ENCODE measurements around the gene APBB2.
"Not testable (repeated sequence)": the region's sequence is repeated elsewhere in the genome, so short reads cannot be mapped to it uniquely, and the experiment has no call there.

APBB2 gene

GRCh38 chr4:41006141-41006540, 208.2 kb downstream of the APBB2 start:
- DNase-seq = no peak

GRCh38 chr4:41002309-41002708, 212.0 kb downstream of the APBB2 start:
- no peak for DNase-seq

DNA sequence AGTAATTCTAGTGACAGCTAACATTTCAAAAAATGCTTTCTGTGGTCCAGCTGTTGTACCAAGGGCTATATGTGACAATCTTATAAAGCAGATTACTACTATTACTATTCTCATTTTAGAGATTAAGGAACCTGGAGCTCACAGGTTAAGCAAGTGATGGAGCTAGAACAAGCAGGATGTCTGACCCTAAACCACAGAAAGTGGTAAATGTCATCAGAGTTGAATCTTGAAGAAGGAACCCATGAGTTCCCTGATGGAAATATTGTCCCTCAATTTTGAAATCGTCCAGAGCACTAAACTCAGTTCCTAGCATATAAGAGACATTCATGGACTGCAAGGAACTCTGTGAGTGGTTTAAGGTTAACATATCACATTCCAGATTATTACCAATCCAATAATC, 214.0 kb downstream of the APBB2 start:
- no peak for DNase-seq

GRCh38 chr4:40998675-40999358, 215.5 kb downstream of the APBB2 start:
- no peak for DNase-seq

DNA sequence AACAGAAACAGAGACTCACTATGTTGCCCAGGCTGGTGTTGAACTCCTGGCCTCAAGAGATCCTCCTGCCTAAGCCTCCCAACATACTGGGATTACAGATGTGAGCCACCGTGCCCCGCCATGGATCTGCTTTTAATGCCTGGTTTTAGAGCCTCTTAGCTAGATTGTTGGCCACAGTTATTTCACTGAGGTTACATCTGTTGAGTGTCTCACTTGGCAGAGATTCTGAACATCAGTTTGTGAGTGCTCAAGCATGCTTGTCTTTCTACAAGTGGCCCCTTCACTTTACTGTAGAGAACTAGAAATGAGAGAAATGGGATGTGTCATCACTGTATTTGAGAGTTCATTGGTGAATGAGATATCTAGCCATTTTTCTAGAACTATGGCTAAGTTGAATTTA, 218.5 kb downstream of the APBB2 start:
- DNase-seq = no peak

- not testable (repeated sequence) for DNase-seq
These were observed 220.0 kb downstream of the APBB2 start for GRCh38 chr4:40994321-40994720.

GRCh38 chr4:40993296-40993693, 221.0 kb downstream of the APBB2 start:
- DNase-seq = not testable (repeated sequence)

GRCh38 chr4:40992472-40993295, 221.7 kb downstream of the APBB2 start:
- no peak for DNase-seq

GRCh38 chr4:40991908-40992307, 222.4 kb downstream of the APBB2 start:
- DNase-seq = no peak

DNA sequence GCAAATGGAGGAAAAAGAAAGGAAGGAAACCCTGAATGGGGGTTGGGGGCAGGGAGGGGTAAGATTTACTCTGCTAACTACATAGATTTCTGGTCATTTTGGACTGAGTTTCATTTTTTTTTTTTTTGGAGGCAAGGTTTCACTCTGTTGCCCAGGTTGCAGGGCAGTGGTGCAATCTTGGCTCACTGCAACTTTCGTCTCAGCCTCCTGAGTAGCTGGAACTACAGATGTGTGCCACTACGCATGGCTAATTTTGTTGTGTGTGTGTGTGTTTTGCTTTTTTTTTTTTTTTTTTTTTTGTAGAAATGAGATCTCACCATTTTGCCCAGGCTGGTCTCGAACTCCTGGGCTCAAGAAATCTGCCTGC, 223.5 kb downstream of the APBB2 start:
- DNase-seq = no peak

- no peak for DNase-seq
These were observed 224.0 kb downstream of the APBB2 start for GRCh38 chr4:40990236-40990898.

DNA sequence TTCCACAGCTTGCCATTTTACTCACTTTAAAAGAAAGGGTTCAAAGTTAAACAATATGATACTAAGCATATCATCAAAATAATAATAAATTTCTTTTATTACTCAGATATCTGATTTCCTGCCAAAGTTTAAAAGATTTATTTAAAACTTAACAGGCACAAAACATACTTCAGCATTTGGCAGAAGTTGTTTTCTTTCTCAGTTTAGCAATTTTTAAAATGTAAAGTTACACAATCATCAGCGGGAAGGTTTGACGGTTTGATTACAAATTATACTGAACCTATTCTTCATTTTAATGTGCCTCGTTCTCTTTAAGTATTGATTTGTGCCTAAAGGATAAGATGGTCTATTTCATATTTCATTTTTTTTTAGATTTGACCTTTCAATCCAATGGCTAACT, 227.2 kb downstream of the APBB2 start:
- no peak for DNase-seq

DNA sequence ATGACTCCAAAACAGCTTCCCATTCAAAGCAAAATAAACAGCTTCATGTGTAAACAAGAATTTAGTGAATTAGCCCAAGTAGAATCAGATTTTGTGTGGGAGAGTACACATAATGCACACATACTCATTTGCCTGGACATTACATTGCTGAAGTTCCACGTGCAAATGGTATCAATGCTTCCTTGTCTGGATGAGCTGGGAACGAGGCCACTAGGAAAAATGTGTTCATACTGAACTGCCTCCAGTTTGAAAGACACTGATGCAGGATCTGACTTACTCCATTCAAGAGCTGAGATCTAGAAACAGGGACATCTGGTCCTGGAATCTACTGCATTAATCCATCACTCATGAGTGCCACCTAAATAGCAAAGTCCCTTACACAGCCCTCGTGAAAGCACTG, 228.0 kb downstream of the APBB2 start:
- DNase-seq = no peak

- no peak for DNase-seq
These were observed 230.3 kb downstream of the APBB2 start for GRCh38 chr4:40984051-40984450.

DNA sequence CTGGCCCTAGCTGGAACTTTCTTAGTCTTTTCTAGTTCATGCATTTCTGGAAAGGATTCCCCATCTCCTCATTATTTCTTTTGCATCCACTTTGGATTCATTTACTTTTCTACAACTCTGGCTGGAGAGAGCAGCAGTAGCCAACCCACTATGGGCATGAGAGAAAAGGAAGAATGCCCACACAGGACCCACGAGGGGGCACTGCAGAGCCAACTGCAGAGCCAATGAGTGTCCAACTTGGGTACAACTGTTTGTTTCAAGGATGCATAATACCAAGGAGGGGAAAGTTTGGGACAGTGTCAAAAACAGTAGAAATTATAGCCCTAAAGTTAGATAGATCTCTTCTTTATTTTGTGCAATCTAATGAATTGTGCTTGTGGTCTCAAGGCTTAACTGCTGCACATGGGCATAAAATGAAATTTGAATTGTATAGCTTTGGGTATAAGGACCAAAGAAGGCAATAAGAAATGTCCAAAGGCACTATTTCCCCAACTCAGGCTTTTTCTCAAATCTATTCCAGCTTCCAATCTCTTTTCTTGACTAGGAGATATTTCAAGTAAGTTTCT, 233.9 kb downstream of the APBB2 start:
- no peak for DNase-seq

DNA sequence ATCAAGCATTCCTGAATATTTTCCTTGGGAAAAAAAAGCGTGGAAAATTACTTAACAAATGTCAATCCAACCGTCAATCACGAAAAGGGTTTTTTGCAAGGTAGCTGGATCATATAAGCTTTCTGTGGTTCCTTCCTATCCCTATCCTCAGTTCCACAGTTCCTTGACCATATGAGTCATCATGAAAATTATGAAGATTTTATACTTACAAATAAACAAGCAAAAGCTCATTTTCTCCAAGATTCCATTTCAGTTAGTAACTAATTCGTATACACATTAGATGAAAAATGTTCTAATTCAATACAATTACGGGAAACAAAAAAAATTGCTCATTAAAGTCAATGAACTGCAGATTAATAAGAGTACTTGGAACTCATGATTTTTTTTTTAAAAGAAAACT, 235.8 kb downstream of the APBB2 start:
- no peak for DNase-seq

GRCh38 chr4:40976343-40976742, 238.0 kb downstream of the APBB2 start:
- peak; percentile 16 for DNase-seq

GRCh38 chr4:40972722-40973121, 241.6 kb downstream of the APBB2 start:
- DNase-seq = no peak

- no peak for DNase-seq
These were observed 243.0 kb downstream of the APBB2 start for GRCh38 chr4:40971338-40971737.

DNA sequence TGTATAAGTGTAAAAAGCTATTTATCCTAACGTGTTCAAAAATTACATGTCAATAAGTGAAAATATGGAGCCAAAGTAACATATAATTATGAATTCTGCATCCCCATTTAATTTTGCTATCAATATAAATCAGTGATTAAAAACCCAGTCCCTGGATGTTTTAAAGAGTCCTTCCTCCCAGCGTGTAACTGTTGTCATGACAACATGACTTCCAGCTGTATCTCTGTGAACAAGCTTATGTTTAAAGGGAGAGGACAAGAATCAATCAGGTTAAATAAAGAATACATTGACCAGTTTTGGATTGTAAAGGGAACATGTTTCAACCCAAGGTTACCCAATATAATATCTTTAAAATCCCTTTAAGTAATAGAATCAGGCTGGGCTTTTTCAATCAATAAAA, 244.8 kb downstream of the APBB2 start:
- DNase-seq = no peak

DNA sequence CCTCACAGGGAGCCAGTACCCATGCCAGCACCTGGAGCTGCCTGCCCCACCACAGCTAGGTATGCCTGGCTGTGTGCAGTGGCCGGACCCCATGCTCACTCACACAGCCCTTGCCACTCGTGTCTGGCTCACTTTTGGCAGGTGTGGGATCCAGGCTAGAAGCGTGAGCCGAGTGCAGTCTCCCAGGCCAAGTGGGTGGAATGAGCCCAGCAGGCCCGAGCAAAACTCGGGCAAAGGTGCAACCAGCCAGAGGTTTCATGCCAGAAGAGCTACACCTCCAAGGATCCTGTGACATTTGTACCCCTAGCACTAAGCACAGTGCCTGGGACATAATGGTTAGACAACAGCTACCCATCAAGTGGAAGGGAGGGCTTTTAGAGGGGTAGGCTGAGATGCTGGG, 246.8 kb downstream of the APBB2 start:
- no peak for DNase-seq

DNA sequence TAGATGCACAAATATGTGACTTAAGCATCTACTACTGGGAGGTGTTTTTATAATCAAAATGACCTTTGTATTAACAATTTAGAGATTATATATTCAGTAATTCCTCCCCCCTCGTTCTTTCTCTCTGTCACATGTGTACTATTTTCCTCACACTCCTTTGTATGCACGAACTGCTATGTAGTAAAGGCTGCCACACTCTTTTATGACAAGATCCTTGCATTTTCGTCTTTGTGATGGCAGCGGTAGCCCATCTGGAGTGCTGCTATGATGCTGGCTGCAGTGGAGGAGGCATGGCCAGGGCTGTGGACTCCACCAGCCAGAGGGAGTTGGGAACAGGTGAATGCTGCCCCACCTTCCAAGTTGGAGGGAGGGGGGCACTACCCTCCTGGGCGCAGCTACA, 248.3 kb downstream of the APBB2 start:
- no peak for DNase-seq

DNA sequence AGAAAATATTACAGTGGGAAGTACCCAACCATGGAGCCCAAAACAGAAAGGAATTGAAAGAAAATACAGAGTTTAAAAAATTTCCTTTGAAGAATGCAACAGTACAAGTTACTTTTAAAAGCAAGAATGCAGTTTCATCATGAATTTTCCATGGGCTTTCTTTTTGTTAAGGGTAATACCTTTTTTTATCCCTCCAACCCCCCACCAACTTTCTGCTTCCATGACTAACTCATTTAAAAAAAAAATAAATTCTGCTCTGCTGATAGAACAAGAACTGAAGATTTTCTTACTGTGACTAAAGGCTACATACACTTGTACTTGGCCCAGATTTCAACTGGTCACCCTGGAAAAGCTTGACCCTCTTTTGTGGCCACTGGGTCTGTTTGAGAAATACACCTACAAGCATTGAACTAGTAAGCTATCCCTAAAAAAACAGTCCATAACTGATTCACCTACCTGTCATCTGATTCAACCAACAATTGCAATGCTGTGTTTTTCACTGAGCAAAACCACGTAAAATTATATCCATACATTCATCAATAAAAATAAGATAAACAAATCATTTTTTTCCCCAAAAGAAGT, 250.4 kb downstream of the APBB2 start:
- DNase-seq = no peak

All from stimulated activated CD4-positive, alpha-beta T cell treated with anti-CD3 and anti-CD28 coated beads, Interleukin-15, amount 100 ng/mL, for 24 hours (primary cell).